Measurements from ENCODE around the gene FAM177B.

FAM177B gene

DNA sequence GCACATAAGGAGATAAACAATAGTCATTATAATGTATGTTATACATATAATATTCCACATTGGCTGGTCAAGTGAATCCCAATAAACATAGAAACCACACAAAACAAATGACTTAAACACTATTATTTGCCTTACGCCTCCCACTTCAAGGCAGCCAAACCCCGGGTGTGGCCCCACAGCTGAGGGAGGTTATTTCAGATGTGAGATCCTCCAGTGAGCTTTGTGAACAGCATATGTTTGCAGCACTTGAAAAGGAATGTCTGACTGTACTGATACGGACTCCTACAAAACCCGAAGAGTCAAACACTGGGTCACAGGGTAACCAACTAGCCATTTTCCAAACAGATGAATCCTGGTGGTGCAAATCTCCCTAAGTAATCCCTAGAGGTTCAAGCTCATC lies 50.7 kb downstream of the FAM177B start:
- H3K4me3 ChIP-seq (ENCODE audit: low read length): no peak overlapping the region
- no peak for TF ChIP-seq ZNF274 (IDR thresholded peaks at IDR 0.05; ENCODE audit: low read depth, low read length)

DNA sequence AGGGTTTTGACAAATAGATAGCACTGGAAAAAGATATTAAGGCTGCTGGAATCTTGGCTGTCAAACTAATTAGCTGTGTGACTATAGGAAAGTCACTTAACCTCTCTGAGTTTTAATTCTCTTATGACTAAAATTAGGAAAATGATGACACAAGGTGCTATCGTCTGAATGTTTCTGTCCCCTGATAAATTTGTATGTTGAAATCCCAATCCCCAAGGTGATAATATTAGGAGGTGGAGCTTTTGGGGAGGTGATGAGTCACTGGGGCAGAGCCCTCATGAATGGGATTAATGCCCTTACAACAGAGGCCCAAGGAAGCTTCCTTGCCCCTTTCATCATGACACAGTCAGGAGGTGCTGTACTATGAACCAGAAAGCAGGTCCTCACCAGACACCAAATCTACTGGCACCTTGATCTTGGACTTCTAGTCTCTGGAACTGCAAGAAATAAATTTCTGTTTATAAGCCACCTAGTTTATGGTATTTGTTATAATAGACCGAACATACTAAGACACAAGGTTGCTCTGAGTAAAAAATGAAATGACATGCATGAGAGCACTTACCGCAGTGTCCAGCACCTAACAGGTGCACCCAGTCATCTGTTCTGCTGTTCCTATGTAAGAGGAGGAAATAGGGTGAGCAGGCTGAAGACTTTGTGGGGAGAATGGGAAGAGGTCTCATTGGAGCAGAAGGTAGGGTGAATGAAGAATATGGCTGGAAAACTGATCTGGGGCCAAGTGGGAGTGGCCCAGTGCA lies 51.6 kb downstream of the FAM177B start:
- H3K4me3 ChIP-seq (ENCODE audit: low read length): no peak overlapping the region
- no peak for TF ChIP-seq ZNF274 (IDR thresholded peaks at IDR 0.05; ENCODE audit: low read depth, low read length)

DNA sequence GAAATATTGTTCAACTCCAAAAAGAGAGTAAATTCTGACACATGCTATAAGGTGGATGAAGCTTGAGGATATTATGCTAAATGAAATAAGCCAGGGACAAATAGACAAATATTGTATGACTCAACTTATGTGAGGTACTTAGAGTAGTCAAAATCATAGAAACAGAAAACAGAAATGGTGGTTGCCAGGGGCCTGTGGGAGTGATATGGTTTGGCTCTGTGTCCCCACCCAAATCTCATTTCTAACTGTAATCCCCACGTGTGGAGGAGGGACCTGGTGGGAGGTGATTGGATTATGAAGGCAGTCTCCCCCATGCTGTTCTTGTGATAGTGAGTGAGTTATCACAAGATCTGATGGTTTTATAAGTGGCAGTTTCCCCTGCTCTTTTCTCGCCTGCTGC lies 53.1 kb downstream of the FAM177B start:
- no peak overlapping the region for H3K4me3 ChIP-seq (ENCODE audit: low read length)
- TF ChIP-seq ZNF274 (IDR thresholded peaks at IDR 0.05; ENCODE audit: low read depth, low read length): no peak

DNA sequence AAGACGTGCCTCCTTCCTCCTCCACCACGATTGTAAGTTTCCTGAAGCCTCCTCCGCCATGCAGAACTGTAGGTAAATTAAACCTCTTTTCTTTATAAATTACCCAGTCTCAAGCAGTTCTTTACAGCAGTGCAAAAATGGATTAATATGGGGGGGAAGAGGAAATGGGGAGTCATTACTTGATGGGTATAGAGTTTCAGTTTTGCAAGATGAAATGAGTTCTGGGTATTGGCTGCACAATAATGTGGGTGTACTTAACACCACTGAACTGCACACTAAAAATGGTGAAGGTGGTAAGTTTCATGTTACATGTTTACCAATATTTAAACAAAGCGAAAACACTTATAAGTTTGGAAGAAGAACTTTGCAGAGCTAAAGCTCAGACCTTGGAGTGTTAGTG lies 53.5 kb downstream of the FAM177B start:
- no peak for TF ChIP-seq ZNF274 (IDR thresholded peaks at IDR 0.05; ENCODE audit: low read depth, low read length)

DNA sequence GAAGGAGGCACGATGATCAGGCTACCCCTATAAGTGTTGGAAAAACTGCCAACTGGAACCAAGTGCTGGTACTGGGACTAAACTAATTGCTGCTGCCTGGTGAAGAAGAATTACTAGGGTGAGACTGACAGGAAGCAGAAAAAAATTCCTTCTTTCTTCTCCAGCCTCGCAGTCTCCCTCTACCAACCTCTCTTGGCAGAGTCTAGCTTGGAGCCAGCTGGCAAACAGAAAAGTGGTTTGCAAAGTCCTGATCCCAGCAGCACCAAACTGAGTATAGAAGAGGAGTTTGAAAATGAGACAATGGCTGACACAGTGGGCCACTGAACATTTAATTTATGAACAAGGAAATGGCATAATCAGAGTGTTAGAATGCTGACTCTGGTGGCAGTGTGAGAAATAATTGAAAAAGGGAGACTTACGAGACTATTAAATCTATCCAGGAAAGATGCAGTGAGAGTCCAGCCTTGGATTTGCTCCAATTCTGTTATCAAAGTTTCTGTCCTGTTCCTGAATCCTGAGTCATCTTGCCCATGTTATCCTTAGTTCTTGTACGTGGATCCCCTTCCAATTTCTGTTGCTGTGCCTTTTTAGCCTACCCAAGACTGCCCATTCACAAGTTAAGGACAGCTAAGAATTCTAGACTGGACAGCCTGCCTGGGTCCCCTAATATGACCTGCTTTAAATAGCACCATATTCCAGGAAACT lies 54.2 kb downstream of the FAM177B start:
- no peak overlapping the region for H3K4me3 ChIP-seq (ENCODE audit: low read length)
- TF ChIP-seq ZNF274 (IDR thresholded peaks at IDR 0.05; ENCODE audit: low read depth, low read length): no peak

More for the DNA sequence above, 53.5 kb downstream of the FAM177B start:
- no peak overlapping the region for H3K4me3 ChIP-seq (ENCODE audit: low read length)

DNA sequence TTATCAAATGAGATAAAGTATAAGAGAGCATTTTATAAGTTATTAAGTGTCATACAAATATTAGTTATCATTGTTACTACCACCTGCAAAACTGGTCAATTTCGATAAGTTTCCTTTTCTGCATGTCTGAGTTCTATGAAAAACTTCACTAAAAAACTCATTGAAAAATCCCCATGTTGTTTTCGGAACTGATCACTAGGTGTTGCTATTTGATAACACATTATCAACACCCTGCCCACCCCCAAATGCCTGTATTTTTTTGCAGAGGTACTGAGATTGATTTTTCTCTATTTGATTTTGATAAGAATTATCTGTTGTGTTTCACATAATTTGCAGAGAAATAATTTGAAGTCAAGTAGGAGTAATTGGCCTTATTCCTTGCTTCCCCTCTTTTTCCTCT lies 55.7 kb downstream of the FAM177B start:
- no peak for TF ChIP-seq ZNF274 (IDR thresholded peaks at IDR 0.05; ENCODE audit: low read depth, low read length)

DNA sequence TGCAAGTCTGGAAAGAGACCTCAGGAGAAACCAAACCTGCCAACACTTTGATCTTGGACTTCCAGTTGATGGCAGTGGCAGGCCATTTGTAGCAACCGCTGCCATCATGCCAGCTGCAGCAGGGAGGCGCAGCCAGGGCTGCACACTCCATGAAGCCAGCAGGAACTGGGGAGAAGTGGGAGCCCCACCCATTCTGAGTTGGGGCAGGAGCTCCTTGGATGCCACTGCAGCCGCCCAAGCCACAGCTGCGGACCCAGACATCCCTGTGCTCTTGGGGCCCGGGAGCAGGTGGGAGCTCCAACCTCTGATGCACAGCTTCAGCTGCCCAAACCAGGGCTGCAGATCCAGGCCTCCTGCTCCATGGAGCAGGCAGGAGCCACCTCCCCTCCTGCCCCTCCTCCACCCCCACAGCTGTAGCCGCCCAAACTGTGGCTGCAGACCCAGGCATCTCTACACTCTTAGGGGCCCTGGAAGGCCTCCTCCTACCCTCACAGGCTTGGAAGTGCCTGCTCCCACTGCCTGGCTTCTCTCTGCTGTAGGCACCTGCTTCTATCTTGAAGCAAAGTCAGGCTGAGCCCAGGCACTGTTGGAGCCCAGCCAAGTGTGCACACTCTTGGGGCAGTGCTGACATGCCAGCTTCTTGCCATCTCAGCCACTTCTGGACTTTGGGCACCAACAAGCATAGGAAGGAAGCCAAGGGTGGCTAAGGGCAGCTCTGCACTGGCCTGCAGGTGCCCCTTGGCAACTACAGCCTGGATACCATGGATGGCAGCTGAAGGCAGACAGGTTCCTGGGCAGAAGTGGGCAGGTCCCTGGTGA lies 57.9 kb downstream of the FAM177B start:
- H3K4me3 ChIP-seq (ENCODE audit: low read length): no peak overlapping the region
- TF ChIP-seq ZNF274 (IDR thresholded peaks at IDR 0.05; ENCODE audit: low read depth, low read length): no peak

More for the DNA sequence above, 55.7 kb downstream of the FAM177B start:
- H3K4me3 ChIP-seq (ENCODE audit: low read length): no peak overlapping the region

DNA sequence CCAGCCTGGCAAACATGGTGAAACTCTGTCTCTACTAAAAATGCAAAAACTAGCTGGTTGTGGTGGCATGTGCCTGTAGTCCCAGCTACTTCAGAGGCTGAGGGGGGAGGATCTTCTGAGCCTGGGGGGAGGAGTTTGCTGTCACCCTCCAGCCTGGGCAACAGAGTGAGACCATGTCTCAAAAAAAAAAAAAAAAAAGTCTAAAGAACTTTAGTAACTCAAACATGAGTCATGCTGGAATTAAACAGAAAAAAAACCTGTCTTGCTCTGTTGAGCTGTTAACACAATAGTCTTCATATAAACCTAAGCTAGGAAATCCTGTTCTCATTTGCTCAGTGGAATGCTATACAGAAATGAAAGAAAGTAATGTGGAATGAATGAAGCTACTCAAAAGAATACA lies 61.1 kb downstream of the FAM177B start:
- H3K4me3 ChIP-seq (ENCODE audit: low read length): no peak overlapping the region
- TF ChIP-seq ZNF274 (IDR thresholded peaks at IDR 0.05; ENCODE audit: low read depth, low read length): no peak

DNA sequence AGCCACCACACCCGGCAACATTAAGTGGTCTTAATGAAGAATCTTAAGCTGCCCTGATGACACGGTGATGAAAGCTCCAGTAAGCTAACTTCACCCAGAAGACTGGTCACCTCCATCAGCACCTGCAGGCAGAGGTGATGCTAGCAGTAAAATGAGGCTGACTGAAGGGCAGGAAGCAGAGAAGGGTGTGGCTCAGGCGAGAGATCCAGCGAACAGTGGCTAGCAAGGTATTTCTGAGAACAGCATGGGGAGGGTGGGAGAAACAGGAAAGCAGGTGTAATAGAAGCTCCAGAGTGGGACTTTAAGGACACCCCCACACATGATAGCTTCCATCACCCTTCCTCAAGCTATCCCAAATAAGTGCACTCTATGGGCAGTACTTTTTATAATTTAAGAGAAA lies 62.0 kb downstream of the FAM177B start:
- no peak overlapping the region for H3K4me3 ChIP-seq (ENCODE audit: low read length)
- TF ChIP-seq ZNF274 (IDR thresholded peaks at IDR 0.05; ENCODE audit: low read depth, low read length): no peak

Measured in GM08714 (cell line).